Subcutaneous adipose tissue (tissue), 4 donors: ENCODE data around the gene RAMACL. TPM values are rescaled to one million over a fixed set of nuclear protein-coding genes. Genes with fewer than 3 reads are reported as not detected.

Experiments
- total RNA-seq, 4 donors: library from RNA; depleted of rRNA; stranded (reverse); fragments of >200 nt; gene quantifications; one replicate each; pipeline ENCODE4 v1.1.0, GENCODE V29; 2016
- TF ChIP-seq, protein P1 (sequence below): fragments of 450-650 bp; IDR thresholded peaks from one replicate; pipeline ENCODE4 v1.5.1; 2016; ENCODE audit warnings: low read depth, mild to moderate bottlenecking, control low read depth, antibody characterized with exemption, moderate library complexity

Gene RAMACL
- total RNA-seq, 4 donors from 2014 or later, result 8.8 to 13.2 (median 11.1) TPM

DNA sequence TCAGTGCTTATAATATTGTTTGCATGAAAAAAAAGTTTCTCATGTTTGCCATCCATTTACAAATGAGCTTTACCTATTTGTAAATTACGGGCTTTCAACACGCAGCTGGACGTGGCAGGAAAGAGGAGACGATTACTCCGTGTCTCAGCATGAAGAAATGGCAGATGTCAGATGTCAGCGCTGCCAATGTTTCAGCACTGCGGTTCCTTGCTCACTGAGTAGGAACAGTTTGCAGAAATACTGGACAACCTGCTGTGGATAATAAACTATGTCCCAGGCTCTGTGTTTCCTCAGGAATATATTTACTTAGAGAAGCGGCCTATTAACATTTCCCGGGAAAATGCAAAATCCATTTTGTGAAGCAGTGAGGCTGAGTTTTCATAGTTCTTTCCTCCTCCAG is 22.7 kb downstream of the RAMACL start:
- TF ChIP-seq, protein P1, sequence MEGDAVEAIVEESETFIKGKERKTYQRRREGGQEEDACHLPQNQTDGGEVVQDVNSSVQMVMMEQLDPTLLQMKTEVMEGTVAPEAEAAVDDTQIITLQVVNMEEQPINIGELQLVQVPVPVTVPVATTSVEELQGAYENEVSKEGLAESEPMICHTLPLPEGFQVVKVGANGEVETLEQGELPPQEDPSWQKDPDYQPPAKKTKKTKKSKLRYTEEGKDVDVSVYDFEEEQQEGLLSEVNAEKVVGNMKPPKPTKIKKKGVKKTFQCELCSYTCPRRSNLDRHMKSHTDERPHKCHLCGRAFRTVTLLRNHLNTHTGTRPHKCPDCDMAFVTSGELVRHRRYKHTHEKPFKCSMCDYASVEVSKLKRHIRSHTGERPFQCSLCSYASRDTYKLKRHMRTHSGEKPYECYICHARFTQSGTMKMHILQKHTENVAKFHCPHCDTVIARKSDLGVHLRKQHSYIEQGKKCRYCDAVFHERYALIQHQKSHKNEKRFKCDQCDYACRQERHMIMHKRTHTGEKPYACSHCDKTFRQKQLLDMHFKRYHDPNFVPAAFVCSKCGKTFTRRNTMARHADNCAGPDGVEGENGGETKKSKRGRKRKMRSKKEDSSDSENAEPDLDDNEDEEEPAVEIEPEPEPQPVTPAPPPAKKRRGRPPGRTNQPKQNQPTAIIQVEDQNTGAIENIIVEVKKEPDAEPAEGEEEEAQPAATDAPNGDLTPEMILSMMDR, result no peak

GRCh38 chr6:166563200-166563599 is 23.3 kb downstream of the RAMACL start:
- TF ChIP-seq, protein P1, result no peak

DNA sequence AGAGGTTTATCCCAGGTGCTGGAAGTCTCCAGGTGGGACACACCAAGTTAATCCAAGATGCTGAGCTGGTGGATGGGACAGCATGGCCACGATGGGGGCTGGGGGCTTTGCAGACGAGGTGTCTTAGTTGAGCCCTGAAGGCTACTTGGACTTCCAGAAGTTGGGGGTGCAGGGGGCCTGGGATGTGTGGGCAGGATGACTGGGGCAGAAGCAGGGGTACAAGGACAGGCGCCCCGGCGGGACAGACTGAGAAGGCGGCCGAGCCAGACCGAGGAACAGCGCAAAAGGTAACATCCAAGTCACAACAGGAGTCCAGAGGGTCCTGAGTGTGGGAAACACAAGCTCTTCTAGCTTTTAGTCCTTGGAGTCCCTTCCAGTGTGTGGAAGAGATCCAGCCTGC is 23.8 kb downstream of the RAMACL start:
- TF ChIP-seq, protein P1, result no peak

- TF ChIP-seq, protein P1, result no peak
These were observed 24.6 kb downstream of the RAMACL start for GRCh38 chr6:166561771-166562359.

GRCh38 chr6:166560222-166560621 is 26.3 kb downstream of the RAMACL start:
- TF ChIP-seq, protein P1, result no peak

GRCh38 chr6:166559662-166560061 is 26.8 kb downstream of the RAMACL start:
- TF ChIP-seq, protein P1, result no peak

GRCh38 chr6:166559211-166559610 is 27.3 kb downstream of the RAMACL start:
- TF ChIP-seq, protein P1, result no peak
